Thyroid gland (tissue), 4 donors: ENCODE data around the gene RALB.

Source experiments
- CTCF ChIP-seq, 6 experiments: fragments of 200-600 bp in 3 of 6; fragments of 450-650 bp in 3 of 6; sonication (generic) in 3 of 6; IDR thresholded peaks; one replicate each; pipeline ENCODE4 v1.5.1; 2016 to 2019; ENCODE audit warnings: antibody characterized with exemption in 6 of 6, mild to moderate bottlenecking in 2 of 6, inconsistent platforms in 1 of 6, moderate library complexity in 1 of 6
- POLR2A ChIP-seq, 2 donors: fragments of 450-650 bp; IDR thresholded peaks; one replicate each; pipeline ENCODE4 v1.6.1; 2017; ENCODE audit warnings: antibody characterized with exemption in 2 of 2, mild to moderate bottlenecking in 2 of 2, moderate library complexity in 1 of 2

- TF ChIP-seq POLR2A (IDR thresholded peaks at IDR 0.05) (no peak), CTCF (IDR thresholded peaks at IDR 0.05) (peak in 1 of 6 experiments; percentile 8)
Measured at GRCh38 chr2:120305296-120305695, 52.6 kb downstream of the RALB start.
